K562 (cell line): ENCODE measurements around the gene CDC42EP3. TPM values are rescaled to one million over a fixed set of nuclear protein-coding genes. Genes with fewer than 3 reads are reported as not detected.

Experiments
- FOXA1 ChIP-seq: fragments of 450-650 bp; IDR thresholded peaks from 2 replicates; pipeline ENCODE4 v1.6.1; 2016; ENCODE audit warnings: mild to moderate bottlenecking, borderline replicate concordance
- NCOR1 ChIP-seq: fragments of 450-650 bp; IDR thresholded peaks from 2 replicates; pipeline ENCODE4 v1.6.1; 2016; ENCODE audit warnings: mild to moderate bottlenecking, moderate library complexity
- NFE2 ChIP-seq: IDR thresholded peaks from 2 replicates; pipeline ENCODE4 v1.6.1; 2014; ENCODE audit warnings: antibody characterized with exemption, low read depth
- PHF8 ChIP-seq: fragments of 200-600 bp; sonication (generic); IDR thresholded peaks from 2 replicates; pipeline ENCODE4 v1.6.1; 2012; ENCODE audit warnings: mixed run types, mild to moderate bottlenecking, inconsistent platforms, low read length, moderate library complexity, borderline replicate concordance
- SAP30 ChIP-seq: fragments of 200-600 bp; sonication (generic); IDR thresholded peaks from 2 replicates; pipeline ENCODE4 v1.6.1; 2012; ENCODE audit warnings: borderline replicate concordance, low read depth, mild to moderate bottlenecking, moderate library complexity, low read length, control low read depth, inconsistent platforms; ENCODE audit not compliant: insufficient read depth, poor library complexity, severe bottlenecking
- SETDB1 ChIP-seq: IDR thresholded peaks from one replicate; pipeline ENCODE4 v1.6.1; 2012; ENCODE audit warnings: low read length, control low read depth, inconsistent platforms
- TAF7 ChIP-seq: fragments of 450-650 bp; IDR thresholded peaks from 2 replicates; pipeline ENCODE4 v1.6.1; 2016; ENCODE audit warnings: missing genetic modification characterization, missing compliant biosample characterization
- ZNF277 ChIP-seq: fragments of 250-450 bp; sonication (Bioruptor Pico); IDR thresholded peaks from 2 replicates; pipeline ENCODE4 v1.8.0; 2022; ENCODE audit warnings: inconsistent platforms, mild to moderate bottlenecking, moderate library complexity, borderline replicate concordance
- ZNF551 ChIP-seq: fragments of 250-450 bp; sonication (Bioruptor Pico); IDR thresholded peaks from 2 replicates; pipeline ENCODE4 v1.5.0; 2021; ENCODE audit warnings: mild to moderate bottlenecking, moderate library complexity
- ZNF764 ChIP-seq: fragments of 250-450 bp; sonication (Bioruptor Pico); IDR thresholded peaks from 2 replicates; pipeline ENCODE4 v1.4.0; 2020; ENCODE audit warnings: low read depth, mild to moderate bottlenecking, moderate library complexity
- ZNF766 ChIP-seq: fragments of 200-800 bp; sonication (Bioruptor generic); conservative IDR thresholded peaks from 2 replicates; pipeline ENCODE4 v1.6.1; 2016; ENCODE audit warnings: missing genetic modification characterization, missing compliant biosample characterization
- polyA plus RNA-seq, 8 experiments: library from polyadenylated mRNA; depleted of rRNA in 4 of 8; stranded (reverse) in 5 of 8; unstranded in 3 of 8; fragments of >200 nt; fragmentation: Nextera tagmentation in 2 of 8; fragmentation: Illumina TruSeq in 1 of 8; extraction: Ambion mirVana in 2 of 8; extraction: Trizol in 1 of 8; gene quantifications; 2 replicates each; pipeline versions ENCODE4 v1.2.1 to v1.2.3, GENCODE V29; 2011 to 2014; ENCODE audit warnings: inconsistent platforms in 1 of 8, missing spikeins in 1 of 8
- total RNA-seq, 7 experiments: library from RNA; depleted of rRNA in 6 of 7; stranded (reverse); fragments of >200 nt in 6 of 7; fragmentation: Illumina TruSeq in 2 of 7; extraction: Trizol in 2 of 7; gene quantifications; 2 replicates each; pipeline versions ENCODE4 v1.2.1 to v1.2.3, GENCODE V29; 2011 to 2021; ENCODE audit warnings: low replicate concordance in 1 of 7
- TF ChIP-seq, protein P1 (sequence below): sonication (generic); formaldehyde crosslinking; IDR thresholded peaks from 2 replicates; pipeline ENCODE4 v1.9.0; 2022; ENCODE audit warnings: mild to moderate bottlenecking, missing genetic modification reagents
- TF ChIP-seq, protein P2 (sequence below): fragments of 250-450 bp; sonication (Bioruptor Pico); IDR thresholded peaks from 2 replicates; pipeline ENCODE4 v1.5.0; 2020; ENCODE audit warnings: mild to moderate bottlenecking

CDC42EP3 gene
- total and polyA plus RNA-seq, 9 of the 15 experiments (the other 6 are each of a cell fraction or from before 2014, with no cell fraction given): 0.72 to 6.4 (median 2.0) TPM

- TF ChIP-seq, protein P1, sequence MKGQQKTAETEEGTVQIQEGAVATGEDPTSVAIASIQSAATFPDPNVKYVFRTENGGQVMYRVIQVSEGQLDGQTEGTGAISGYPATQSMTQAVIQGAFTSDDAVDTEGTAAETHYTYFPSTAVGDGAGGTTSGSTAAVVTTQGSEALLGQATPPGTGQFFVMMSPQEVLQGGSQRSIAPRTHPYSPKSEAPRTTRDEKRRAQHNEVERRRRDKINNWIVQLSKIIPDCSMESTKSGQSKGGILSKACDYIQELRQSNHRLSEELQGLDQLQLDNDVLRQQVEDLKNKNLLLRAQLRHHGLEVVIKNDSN (CRISPR knock-in tag): no peak
- no peak for TF ChIP-seq SETDB1
- TF ChIP-seq NCOR1: no peak
- TF ChIP-seq, protein P2, sequence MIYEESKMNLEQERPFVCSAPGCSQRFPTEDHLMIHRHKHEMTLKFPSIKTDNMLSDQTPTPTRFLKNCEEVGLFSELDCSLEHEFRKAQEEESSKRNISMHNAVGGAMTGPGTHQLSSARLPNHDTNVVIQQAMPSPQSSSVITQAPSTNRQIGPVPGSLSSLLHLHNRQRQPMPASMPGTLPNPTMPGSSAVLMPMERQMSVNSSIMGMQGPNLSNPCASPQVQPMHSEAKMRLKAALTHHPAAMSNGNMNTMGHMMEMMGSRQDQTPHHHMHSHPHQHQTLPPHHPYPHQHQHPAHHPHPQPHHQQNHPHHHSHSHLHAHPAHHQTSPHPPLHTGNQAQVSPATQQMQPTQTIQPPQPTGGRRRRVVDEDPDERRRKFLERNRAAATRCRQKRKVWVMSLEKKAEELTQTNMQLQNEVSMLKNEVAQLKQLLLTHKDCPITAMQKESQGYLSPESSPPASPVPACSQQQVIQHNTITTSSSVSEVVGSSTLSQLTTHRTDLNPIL: no peak
- TF ChIP-seq ZNF764 (CRISPR knock-in tag): no peak
- TF ChIP-seq ZNF277 (CRISPR knock-in tag): no peak
- TF ChIP-seq TAF7 (tag): no peak
- TF ChIP-seq PHF8: no peak
- 0 out of 2 replicates have a peak, but pooled peaks have one; percentile 21 for TF ChIP-seq NFE2
- no peak for TF ChIP-seq FOXA1
- TF ChIP-seq SAP30: no peak
- TF ChIP-seq ZNF766: no peak
- no peak for TF ChIP-seq ZNF551 (CRISPR knock-in tag)
Measured at GRCh38 chr2:37600735-37601134, 70.7 kb downstream of the CDC42EP3 start (continued).
